NCI-H146 (cell line): ENCODE measurements around the gene PPP1R13L.
"Not testable (repeated sequence)": the region's sequence is repeated elsewhere in the genome, so short reads cannot be mapped to it uniquely, and the experiment has no call there.

Source experiments
- DNase-seq: peaks from one replicate; lab custom pipeline; 2025; lab: John Stamatoyannopoulos, UW

PPP1R13L gene

DNA sequence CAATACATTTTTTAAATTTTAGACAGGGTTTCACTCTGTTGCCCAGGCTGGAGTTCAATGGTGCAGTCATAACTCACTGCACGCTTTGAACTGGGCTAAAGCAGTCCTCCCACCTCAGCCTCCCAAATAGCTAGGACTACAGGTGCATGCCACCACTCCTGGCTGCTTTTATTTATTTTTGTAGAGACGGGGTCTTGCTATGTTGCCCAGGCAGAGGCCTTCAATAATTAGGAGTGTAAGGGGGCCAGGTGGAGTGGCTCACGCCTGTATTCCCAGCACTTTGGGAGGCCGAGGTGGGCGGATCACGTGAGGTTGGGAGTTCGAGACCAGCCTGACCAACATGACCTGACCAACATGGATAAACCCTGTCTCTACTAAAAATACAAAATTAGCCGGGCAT is 27.7 kb upstream of the PPP1R13L start:
- DNase-seq: not testable (repeated sequence)

DNA sequence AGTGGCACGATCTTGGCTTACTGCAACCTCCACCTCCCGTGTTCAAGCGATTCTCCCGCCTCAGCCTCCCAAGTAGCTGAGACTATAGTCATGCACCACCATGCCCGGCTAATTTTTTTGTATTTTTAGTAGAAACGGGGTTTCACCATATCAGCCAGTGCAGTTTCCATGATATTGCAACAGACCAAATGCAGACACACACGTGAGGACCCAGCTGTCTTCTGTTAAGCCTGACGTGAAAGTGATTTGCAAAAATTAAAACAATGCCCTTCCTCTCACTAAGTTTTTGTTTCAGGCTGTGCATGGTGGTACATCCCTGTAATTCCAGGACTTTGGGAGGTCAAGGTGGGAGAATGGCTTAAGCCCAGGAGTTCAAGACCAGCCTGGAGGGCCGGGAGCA is 26.1 kb upstream of the PPP1R13L start:
- not testable (repeated sequence) for DNase-seq

- not testable (repeated sequence) for DNase-seq
Measured at GRCh38 chr19:45429896-45430295, 25.0 kb upstream of the PPP1R13L start.

- no peak for DNase-seq
Measured at GRCh38 chr19:45428384-45429231, 23.7 kb upstream of the PPP1R13L start.

GRCh38 chr19:45424191-45425058 is 19.6 kb upstream of the PPP1R13L start:
- peak; percentile 58 for DNase-seq

GRCh38 chr19:45423589-45424190 is 18.8 kb upstream of the PPP1R13L start, which contains the start of gene ERCC1:
Gene ERCC1, minus strand, starts transcription at chr19:45423917. Its CDS starts 543 bp downstream, at chr19:45423374.
- peak; percentile 99 for DNase-seq

- no peak for DNase-seq
Measured at GRCh38 chr19:45423033-45423588, 18.2 kb upstream of the PPP1R13L start.

DNA sequence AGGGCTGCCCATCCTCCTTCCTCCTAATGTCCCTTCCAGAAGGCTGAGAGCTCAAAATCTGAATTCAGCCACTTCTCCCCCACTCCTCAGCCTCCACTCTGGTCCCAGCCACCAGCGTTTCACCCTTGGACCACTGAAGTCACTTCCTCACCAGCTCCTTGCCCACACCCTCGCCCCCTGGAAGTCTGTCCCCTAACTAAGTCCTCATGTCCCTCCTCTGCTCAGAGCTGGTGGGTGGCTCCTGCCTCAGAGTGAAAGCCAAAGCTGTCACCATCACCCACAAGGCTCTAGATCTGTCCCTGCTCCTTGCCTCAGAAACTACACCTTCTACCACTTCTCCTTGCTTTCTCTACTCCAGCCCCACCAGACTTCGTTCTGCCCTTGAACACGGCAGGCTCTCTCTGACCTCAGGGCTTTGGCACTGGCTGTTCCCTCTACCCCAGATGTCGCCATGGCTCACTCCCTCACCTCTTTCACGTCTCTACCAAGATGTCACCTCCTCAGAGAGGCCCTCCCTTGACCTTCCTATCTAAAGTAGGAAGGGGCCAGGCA is 17.2 kb upstream of the PPP1R13L start:
- DNase-seq: no peak

DNA sequence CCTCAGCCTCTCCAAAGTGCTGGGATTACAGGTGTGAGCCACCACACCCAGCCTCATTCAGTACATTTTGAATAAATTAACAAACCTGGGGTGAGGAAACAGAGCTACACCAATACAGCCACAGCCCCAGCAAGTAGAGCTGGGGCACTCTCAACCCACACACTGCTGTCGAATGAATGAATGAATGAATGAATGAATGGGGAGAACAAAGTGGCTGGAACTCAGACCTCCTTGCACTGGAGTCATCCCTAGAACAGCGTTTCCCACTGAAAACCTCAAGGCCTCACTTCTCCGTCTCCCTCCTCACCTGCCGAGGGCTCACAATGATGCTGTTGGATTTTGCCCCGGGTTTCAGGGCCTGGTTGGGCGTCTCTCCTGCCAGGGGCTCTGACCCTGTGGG is 16.0 kb upstream of the PPP1R13L start:
- no peak for DNase-seq

GRCh38 chr19:45420356-45420755 is 15.5 kb upstream of the PPP1R13L start:
- no peak for DNase-seq

DNA sequence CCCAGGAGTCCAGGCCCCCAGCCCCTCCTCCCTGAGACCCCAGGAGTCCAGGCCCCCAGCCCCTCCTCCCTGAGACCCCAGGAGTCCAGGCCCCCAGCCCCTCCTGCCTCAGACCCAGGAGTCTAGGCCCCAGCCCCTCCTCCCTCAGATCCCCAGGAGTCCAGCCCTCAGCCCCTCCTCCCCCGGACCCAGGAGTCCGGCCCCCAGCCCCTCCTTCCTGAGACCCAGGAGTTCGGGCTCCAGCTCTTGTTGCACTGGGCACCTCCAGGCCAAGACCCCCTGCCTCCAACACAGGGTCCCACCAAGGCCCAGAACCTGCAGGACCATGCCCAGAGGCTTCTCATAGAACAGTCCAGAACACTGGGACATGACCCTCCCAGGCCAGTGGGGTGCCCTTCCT is 15.0 kb upstream of the PPP1R13L start:
- DNase-seq: no peak

DNA sequence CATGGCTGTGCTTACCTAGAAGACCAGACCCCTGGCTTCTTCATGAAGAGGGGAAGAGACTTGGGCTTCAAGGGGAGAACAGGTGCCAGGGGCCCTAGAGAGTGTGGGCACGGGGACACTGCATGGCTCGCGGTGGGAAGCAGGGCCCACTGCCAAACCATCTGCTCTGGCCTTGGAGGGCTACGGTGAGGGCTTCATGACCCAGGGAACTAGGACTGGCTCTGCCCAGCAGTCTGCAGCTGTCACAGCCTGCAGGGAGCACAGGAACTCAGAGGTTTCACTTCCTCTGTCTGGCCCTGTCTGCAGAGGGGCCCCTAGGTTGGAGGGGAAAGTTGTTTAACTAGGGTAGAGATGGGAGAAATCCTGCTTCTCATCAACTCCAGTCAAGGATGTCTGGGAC is 14.5 kb upstream of the PPP1R13L start:
- no peak for DNase-seq

DNA sequence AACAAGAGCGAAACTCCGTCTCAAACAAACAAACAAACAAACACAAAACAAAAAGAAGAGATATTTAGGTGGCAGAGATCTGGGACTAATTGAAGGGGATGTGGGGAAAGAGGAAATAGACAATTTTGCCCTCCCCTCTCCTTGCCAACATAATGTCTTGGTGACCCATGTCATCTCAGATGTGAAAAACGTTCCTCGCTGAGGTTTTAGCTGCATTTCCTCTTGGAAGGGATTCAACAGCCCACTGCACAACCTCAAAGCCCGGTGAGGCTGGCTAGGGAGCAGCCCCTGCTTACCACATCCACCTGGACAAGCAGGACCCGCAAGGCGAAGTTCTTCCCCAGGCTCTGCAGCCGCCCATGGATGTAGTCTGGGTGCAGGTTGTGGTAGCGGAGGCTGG is 13.9 kb upstream of the PPP1R13L start:
- no peak for DNase-seq

GRCh38 chr19:45417151-45417550 is 12.3 kb upstream of the PPP1R13L start:
- no peak for DNase-seq

GRCh38 chr19:45414468-45414867 is 9.6 kb upstream of the PPP1R13L start:
- DNase-seq: no peak

GRCh38 chr19:45413497-45413896 is 8.6 kb upstream of the PPP1R13L start:
- DNase-seq: no peak

DNA sequence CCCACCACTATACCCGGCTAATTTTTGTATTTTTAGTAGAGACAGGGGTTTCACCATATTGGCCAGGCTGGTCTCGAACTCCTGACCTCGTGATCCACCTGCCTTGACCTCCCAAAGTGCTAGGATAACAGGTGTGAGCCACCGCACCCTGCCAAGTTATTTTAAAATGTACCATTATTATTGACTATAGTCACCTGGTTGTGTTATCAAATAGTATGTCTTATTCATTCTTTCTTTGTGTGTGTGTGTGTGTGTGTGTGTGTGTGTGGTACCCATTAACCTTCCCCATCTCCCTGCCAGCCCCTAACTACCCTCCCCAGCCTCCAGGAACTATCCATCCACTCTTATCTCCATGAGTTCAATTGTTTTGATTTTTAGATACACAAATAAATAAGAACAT is 5.5 kb upstream of the PPP1R13L start:
- DNase-seq: not testable (repeated sequence)

- no peak for DNase-seq
Measured at GRCh38 chr19:45409557-45409920, 4.7 kb upstream of the PPP1R13L start.

DNA sequence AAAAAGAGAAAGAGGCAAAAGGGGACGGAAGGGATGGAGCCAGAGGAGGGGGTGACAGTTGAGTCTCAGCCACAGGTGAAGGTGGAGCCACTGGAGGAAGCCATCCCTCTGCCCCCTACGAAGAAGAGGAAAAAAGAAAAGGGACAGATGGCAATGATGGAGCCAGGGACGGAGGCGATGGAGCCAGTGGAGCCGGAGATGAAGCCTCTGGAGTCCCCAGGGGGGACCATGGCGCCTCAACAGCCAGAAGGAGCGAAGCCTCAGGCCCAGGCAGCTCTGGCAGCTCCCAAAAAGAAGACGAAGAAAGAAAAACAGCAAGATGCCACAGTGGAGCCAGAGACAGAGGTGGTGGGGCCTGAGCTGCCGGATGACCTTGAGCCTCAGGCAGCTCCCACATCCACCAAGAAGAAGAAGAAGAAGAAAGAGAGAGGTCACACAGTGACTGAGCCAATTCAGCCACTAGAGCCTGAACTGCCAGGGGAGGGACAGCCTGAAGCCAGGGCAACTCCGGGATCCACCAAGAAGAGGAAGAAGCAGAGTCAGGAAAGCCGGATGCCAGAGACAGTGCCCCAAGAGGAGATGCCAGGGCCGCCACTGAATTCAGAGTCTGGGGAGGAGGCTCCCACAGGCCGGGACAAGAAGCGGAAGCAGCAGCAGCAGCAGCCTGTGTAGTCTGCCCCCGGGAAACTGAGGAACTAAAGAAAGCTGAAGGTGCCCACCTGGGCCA is 4.1 kb upstream of the PPP1R13L start:
- DNase-seq: no peak

GRCh38 chr19:45408121-45408520 is 3.3 kb upstream of the PPP1R13L start:
- DNase-seq: no peak

DNA sequence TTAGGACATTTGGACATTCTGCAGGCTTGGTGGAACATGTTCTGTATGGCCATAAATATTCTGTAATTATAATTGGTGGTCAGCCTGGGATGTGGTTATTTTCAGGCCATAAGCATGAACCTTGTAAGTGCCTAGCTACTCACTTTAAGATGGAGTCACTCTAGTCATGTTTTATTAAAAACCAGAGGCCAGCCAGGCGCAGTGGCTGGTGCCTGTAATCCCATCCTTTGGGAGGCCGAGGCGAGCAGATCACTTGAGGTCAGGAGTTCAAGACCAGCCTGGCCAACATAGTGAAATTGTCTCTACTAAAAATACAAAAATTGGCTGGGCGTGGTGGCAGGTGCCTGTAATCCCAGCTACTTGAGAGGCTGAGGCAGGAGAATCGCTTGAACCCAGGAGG is 2.7 kb upstream of the PPP1R13L start:
- not testable (repeated sequence) for DNase-seq

DNA sequence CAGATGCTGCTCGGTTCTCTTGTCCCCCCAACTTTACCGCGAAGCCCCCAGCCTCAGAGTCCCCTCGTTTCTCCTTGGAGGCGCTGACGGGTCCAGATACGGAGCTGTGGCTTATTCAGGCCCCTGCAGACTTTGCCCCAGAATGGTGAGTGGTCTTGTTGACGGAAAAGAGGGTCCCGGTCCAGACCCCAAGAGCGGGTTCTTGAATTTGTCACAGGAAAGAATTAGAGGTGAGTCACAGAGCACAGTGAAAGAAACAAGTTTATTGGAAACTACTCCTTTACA is 2.2 kb upstream of the PPP1R13L start:
- no peak for DNase-seq
